ENCODE results near the gene NCK2. TPM values are rescaled to one million over a fixed set of nuclear protein-coding genes. Genes with fewer than 3 reads are reported as not detected.

The NCK2 gene
- total RNA-seq, 1 experiment from 2014 or later: 89.0 TPM

DNA sequence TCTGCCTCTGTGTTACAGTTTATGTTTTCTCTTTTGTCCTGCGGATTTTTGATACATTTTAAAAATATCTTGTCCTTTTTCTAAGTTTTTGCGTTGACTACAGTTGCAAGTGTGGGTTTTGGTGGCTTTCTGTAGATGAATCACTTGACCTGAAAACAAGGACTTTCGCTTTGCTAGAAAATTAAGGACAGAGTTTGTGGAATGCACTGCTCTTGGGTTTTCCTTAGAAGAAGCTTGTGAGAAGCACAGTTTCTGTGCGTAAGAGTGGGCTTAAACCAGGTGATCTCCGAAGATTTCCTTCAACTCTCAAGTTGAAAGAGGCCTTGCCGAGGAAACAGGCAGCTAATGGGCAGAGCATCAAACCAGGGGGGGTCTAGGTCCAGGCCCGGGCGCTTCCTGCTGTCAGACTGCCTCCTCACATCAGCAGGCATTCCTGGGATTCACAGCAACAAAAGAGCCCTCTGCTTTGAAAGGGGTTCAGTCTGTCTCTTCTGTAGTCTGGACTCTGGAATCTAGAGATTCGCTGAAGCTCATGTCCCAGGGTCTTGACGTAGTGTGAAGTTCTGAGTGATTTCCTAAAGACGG is 17.3 kb downstream of the NCK2 start:
- no peak overlapping the region for H3K4me3 Mint-ChIP-seq (ENCODE audit: unreplicated experiment)
- H3K36me3 Mint-ChIP-seq (ENCODE audit: insufficient read depth, unreplicated experiment): peaks cover 24% of the 10 kb centered on the region
- no peak overlapping the region for H3K4me3 ChIP-seq (ENCODE audit: low read depth, low read length)
- CTCF ChIA-PET: no interaction called here
- H3K27ac Mint-ChIP-seq (ENCODE audit: unreplicated experiment): peak overlapping the region; percentile 50
- H3K4me1 Mint-ChIP-seq (ENCODE audit: low read depth, unreplicated experiment): peaks cover 11% of the 10 kb centered on the region
- no peaks in the 10 kb centered on the region for H3K9me3 ChIP-seq
- no peaks in the 10 kb centered on the region for H3K27me3 Mint-ChIP-seq (ENCODE audit: insufficient read depth, unreplicated experiment)
- H3K9me3 Mint-ChIP-seq (ENCODE audit: unreplicated experiment): no peaks in the 10 kb centered on the region
- no peak for TF ChIP-seq CTCF (IDR thresholded peaks at IDR 0.05; ENCODE audit: insufficient read depth in 1 of 2, low read depth in 1 of 2, low read length in 1 of 2, severe bottlenecking in 1 of 2, unreplicated experiment in 1 of 2)
- no TSS peak for BruUV-seq (replicated peaks)
- no peaks in the 10 kb centered on the region for H3K27me3 ChIP-seq (replicated peaks; ENCODE audit: control insufficient read depth, insufficient read depth, low read length)
- H3K36me3 ChIP-seq (ENCODE audit: control insufficient read depth, insufficient read depth, low read length): no peaks in the 10 kb centered on the region; the same call in 1 of the 2 replicates
- POLR2A ChIA-PET: no interaction called here
- DNase-seq: no peak
- intact Hi-C loops (cut with micrococcal nuclease; ENCODE audit: unreplicated experiment): loop anchor here (5.0 kb wide), 1 partner anchor 185 kb away; no protein-coding TSS in a partner anchor
- H3K4me1 ChIP-seq: no peaks in the 10 kb centered on the region

GRCh38 chr2:105763076-105763475 is 18.4 kb downstream of the NCK2 start:
- no peaks in the 10 kb centered on the region; the same call in 1 of the 2 replicates for H3K4me1 ChIP-seq
- no peaks in the 10 kb centered on the region for H3K27me3 Mint-ChIP-seq (ENCODE audit: insufficient read depth, unreplicated experiment)
- POLR2A ChIA-PET: no interaction called here

GRCh38 chr2:105764059-105764458 is 19.3 kb downstream of the NCK2 start:
- DNase-seq: no peak
- Mint-ChIP-seq H3K36me3 (ENCODE audit: insufficient read depth, unreplicated experiment) (peaks cover 35% of the 10 kb centered on the region), H3K27ac (ENCODE audit: unreplicated experiment) (no peak overlapping the region), H3K4me3 (ENCODE audit: unreplicated experiment) (no peak overlapping the region), H3K9me3 (ENCODE audit: unreplicated experiment) (no peaks in the 10 kb centered on the region), H3K27me3 (ENCODE audit: insufficient read depth, unreplicated experiment) (no peaks in the 10 kb centered on the region), H3K4me1 (ENCODE audit: low read depth, unreplicated experiment) (peaks cover 16% of the 10 kb centered on the region)
- H3K27me3 ChIP-seq (replicated peaks; ENCODE audit: control insufficient read depth, insufficient read depth, low read length): no peaks in the 10 kb centered on the region
- intact Hi-C loops (cut with micrococcal nuclease; ENCODE audit: unreplicated experiment): loop anchor here (5.0 kb wide), 1 partner anchor 187 kb away; no protein-coding TSS in a partner anchor
- CTCF ChIA-PET: no interaction called here
- no peaks in the 10 kb centered on the region; the same call in 1 of the 2 replicates for H3K36me3 ChIP-seq (ENCODE audit: control insufficient read depth, insufficient read depth, low read length)
- no TSS peak for BruUV-seq (replicated peaks)
- POLR2A ChIA-PET: no interaction called here
- no peak overlapping the region for H3K4me3 ChIP-seq (ENCODE audit: low read depth, low read length)
- H3K4me1 ChIP-seq: peaks cover 9% of the 10 kb centered on the region
- H3K9me3 ChIP-seq: no peaks in the 10 kb centered on the region
- TF ChIP-seq CTCF (IDR thresholded peaks at IDR 0.05; ENCODE audit: insufficient read depth in 1 of 2, low read depth in 1 of 2, low read length in 1 of 2, severe bottlenecking in 1 of 2, unreplicated experiment in 1 of 2): no peak

More at GRCh38 chr2:105763076-105763475, 18.4 kb downstream of the NCK2 start:
- Mint-ChIP-seq H3K9me3 (ENCODE audit: unreplicated experiment) (no peaks in the 10 kb centered on the region), H3K27ac (ENCODE audit: unreplicated experiment) (no peak overlapping the region), H3K4me3 (ENCODE audit: unreplicated experiment) (no peak overlapping the region), H3K36me3 (ENCODE audit: insufficient read depth, unreplicated experiment) (peaks cover 30% of the 10 kb centered on the region), H3K4me1 (ENCODE audit: low read depth, unreplicated experiment) (peaks cover 11% of the 10 kb centered on the region)
- H3K4me3 ChIP-seq (ENCODE audit: low read depth, low read length): no peak overlapping the region
- no peaks in the 10 kb centered on the region for H3K9me3 ChIP-seq
- no peaks in the 10 kb centered on the region for H3K27me3 ChIP-seq (replicated peaks; ENCODE audit: control insufficient read depth, insufficient read depth, low read length)
- TF ChIP-seq CTCF (IDR thresholded peaks at IDR 0.05; ENCODE audit: insufficient read depth in 1 of 2, low read depth in 1 of 2, low read length in 1 of 2, severe bottlenecking in 1 of 2, unreplicated experiment in 1 of 2): no peak
- CTCF ChIA-PET: no interaction called here
- H3K36me3 ChIP-seq (ENCODE audit: control insufficient read depth, insufficient read depth, low read length): no peaks in the 10 kb centered on the region; the same call in 1 of the 2 replicates
- no TSS peak for BruUV-seq (replicated peaks)
- no peak for DNase-seq
- intact Hi-C loops (cut with micrococcal nuclease; ENCODE audit: unreplicated experiment): loop anchor here (5.0 kb wide), 1 partner anchor 186 kb away; no protein-coding TSS in a partner anchor
